ENCODE data around the gene PPIH. TPM values are rescaled to one million over a fixed set of nuclear protein-coding genes. Genes with fewer than 3 reads are reported as not detected.

PPIH gene
- total and polyA plus RNA-seq, 4 donors, result 7.9 to 16.3 (median 13.0) TPM

DNA sequence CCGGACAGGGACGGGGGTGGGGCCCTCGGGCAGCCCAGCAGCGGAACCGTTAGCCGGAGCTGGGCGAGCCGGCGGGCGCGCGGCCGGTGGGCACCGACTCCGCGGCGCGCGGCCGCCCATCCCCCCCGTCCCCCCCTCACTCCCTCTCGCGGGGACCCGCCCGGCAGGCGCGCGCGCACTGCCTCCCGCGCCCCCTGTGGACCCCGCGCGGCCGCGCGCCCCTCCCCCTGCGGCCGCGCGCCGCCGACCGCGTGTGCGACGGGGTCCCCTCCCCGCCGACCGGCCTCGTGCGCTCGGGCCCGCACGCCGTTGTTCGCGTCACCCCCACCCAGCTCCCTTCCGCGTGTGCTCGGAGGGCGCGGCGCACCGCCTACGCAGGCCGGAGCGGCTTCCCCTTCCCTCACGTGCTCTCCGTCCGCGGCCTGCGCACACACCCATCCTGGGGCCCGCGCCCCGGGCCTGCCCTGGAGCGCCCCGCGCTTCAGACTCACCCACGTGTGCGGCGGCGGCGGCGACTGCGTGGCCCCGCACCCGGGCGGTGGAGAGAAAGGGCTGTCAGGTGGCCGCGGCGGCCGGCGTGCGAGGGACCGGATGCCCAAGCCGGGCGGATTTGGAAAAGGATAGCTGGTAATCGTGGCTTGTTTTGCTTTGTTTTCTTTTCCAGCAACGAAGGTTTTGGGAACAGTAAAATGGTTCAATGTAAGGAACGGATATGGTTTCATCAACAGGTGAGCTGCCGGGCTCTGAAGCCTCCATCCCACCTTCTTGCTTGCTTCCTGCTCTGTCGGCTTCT lies 24.7 kb downstream of the PPIH start:
- WGBS, result under 1% methylated on average over 103 of the region's 103 CpGs
- DNase-seq (ENCODE audit: low spot score), result peak; percentile 72

DNA sequence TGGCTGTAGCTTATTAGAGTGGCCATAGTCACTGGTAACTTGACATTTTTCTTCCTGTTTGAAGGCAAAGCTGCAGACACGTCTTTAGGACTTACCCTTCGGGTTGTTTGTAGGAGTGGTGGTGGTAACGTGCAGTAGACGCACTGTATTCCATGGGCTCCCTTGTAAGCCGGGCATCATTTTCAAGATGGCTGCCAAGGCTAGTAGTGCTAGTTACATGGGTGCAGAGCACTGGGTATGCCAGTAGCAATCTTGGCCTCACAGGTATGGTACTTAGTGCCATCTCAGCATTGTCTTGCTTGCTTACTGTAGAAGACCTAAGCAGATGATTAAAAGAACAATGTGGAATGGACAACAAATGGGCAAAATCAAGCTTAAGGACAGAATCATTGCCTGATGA lies 25.9 kb downstream of the PPIH start:
- Histone ChIP-seq H3K4me3 (ENCODE audit: low read depth in 1 of 3, low read length in 3 of 3) (peak overlapping the region in 1 of 3 donors; percentile 71), H3K27ac (ENCODE audit: low read depth in 1 of 2, low read length in 2 of 2) (no peak overlapping the region), H3K36me3 (ENCODE audit: control insufficient read depth in 4 of 4, insufficient read depth in 3 of 4, low read depth in 1 of 4, low read length in 3 of 4) (peaks cover 0 to 8% (median 0%) of the 10 kb centered on the region in 4 donors), H3K4me1 (ENCODE audit: control insufficient read depth in 4 of 4, insufficient read depth in 4 of 4, low read length in 3 of 4) (peaks cover 8 to 42% (median 31%) of the 10 kb centered on the region in 4 donors), H3K9ac (ENCODE audit: low read depth in 1 of 2, low read length in 2 of 2) (no peak overlapping the region), H3K9me3 (ENCODE audit: control insufficient read depth in 4 of 4, low read length in 3 of 4) (no peaks in the 10 kb centered on the region), H3K27me3 (ENCODE audit: control insufficient read depth in 4 of 4, insufficient read depth in 4 of 4, low read length in 3 of 4) (no peaks in the 10 kb centered on the region)
- peak; percentile 42 for DNase-seq (ENCODE audit: low spot score)
- TF ChIP-seq FOXA1 (IDR thresholded peaks at IDR 0.05) (no peak), FOXA2 (IDR thresholded peaks at IDR 0.05) (no peak), TAF1 (conservative IDR thresholded peaks at IDR 0.05) (no peak), GABPA (IDR thresholded peaks at IDR 0.05 in 1 of 2, conservative IDR thresholded peaks at IDR 0.05 in 1 of 2) (no peak)
- TF ChIP-seq, protein P1, sequence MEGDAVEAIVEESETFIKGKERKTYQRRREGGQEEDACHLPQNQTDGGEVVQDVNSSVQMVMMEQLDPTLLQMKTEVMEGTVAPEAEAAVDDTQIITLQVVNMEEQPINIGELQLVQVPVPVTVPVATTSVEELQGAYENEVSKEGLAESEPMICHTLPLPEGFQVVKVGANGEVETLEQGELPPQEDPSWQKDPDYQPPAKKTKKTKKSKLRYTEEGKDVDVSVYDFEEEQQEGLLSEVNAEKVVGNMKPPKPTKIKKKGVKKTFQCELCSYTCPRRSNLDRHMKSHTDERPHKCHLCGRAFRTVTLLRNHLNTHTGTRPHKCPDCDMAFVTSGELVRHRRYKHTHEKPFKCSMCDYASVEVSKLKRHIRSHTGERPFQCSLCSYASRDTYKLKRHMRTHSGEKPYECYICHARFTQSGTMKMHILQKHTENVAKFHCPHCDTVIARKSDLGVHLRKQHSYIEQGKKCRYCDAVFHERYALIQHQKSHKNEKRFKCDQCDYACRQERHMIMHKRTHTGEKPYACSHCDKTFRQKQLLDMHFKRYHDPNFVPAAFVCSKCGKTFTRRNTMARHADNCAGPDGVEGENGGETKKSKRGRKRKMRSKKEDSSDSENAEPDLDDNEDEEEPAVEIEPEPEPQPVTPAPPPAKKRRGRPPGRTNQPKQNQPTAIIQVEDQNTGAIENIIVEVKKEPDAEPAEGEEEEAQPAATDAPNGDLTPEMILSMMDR (IDR thresholded peaks at IDR 0.05; ENCODE audit: low read depth, low read length, missing input control), result no peak
- TF ChIP-seq, protein P2, sequence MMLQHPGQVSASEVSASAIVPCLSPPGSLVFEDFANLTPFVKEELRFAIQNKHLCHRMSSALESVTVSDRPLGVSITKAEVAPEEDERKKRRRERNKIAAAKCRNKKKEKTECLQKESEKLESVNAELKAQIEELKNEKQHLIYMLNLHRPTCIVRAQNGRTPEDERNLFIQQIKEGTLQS (IDR thresholded peaks at IDR 0.05), result no peak
- WGBS, result 70% methylated on average over 5 of the region's 5 CpGs

More for the DNA sequence above, 24.7 kb downstream of the PPIH start:
- Histone ChIP-seq H3K27ac (ENCODE audit: low read depth in 1 of 2, low read length in 2 of 2) (peak overlapping the region; percentile 68 to 95), H3K9me3 (ENCODE audit: control insufficient read depth in 4 of 4, low read length in 3 of 4) (no peaks in the 10 kb centered on the region), H3K36me3 (ENCODE audit: control insufficient read depth in 4 of 4, insufficient read depth in 3 of 4, low read depth in 1 of 4, low read length in 3 of 4) (peaks cover 0 to 8% (median 0%) of the 10 kb centered on the region in 4 donors), H3K4me3 (ENCODE audit: low read depth in 1 of 3, low read length in 3 of 3) (peak overlapping the region; percentile 71 to 95 (median 74)), H3K9ac (ENCODE audit: low read depth in 1 of 2, low read length in 2 of 2) (peak overlapping the region; percentile 48 to 61), H3K4me1 (ENCODE audit: control insufficient read depth in 4 of 4, insufficient read depth in 4 of 4, low read length in 3 of 4) (peaks cover 6 to 42% (median 31%) of the 10 kb centered on the region in 4 donors), H3K27me3 (ENCODE audit: control insufficient read depth in 4 of 4, insufficient read depth in 4 of 4, low read length in 3 of 4) (no peaks in the 10 kb centered on the region)
- TF ChIP-seq EGR1 (IDR thresholded peaks at IDR 0.05; ENCODE audit: low read depth in 2 of 2), result peak; percentile 63 to 87
- TF ChIP-seq, protein P3, sequence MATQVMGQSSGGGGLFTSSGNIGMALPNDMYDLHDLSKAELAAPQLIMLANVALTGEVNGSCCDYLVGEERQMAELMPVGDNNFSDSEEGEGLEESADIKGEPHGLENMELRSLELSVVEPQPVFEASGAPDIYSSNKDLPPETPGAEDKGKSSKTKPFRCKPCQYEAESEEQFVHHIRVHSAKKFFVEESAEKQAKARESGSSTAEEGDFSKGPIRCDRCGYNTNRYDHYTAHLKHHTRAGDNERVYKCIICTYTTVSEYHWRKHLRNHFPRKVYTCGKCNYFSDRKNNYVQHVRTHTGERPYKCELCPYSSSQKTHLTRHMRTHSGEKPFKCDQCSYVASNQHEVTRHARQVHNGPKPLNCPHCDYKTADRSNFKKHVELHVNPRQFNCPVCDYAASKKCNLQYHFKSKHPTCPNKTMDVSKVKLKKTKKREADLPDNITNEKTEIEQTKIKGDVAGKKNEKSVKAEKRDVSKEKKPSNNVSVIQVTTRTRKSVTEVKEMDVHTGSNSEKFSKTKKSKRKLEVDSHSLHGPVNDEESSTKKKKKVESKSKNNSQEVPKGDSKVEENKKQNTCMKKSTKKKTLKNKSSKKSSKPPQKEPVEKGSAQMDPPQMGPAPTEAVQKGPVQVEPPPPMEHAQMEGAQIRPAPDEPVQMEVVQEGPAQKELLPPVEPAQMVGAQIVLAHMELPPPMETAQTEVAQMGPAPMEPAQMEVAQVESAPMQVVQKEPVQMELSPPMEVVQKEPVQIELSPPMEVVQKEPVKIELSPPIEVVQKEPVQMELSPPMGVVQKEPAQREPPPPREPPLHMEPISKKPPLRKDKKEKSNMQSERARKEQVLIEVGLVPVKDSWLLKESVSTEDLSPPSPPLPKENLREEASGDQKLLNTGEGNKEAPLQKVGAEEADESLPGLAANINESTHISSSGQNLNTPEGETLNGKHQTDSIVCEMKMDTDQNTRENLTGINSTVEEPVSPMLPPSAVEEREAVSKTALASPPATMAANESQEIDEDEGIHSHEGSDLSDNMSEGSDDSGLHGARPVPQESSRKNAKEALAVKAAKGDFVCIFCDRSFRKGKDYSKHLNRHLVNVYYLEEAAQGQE (IDR thresholded peaks at IDR 0.05), result no peak

DNA sequence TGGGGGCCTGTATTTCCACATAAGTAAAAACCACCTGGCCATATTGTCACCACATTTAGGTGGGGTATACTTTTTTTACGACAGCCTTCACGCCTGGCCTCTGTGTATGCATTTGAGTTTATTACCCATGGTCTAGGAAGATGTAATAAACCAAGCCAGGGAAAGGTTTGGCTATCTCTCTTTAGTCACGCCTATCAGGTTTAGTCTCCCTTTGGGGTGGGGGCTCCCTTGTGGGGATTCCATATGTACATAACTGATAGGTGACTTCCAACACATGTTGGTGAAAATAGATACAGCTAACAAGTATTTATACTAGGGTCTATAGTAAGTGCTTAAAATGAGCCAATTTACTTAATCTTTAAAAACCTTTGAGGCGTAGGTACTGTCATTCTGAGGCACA lies 28.2 kb downstream of the PPIH start:
- 84% methylated on average over 4 of the region's 4 CpGs for WGBS
- Histone ChIP-seq H3K4me1 (ENCODE audit: control insufficient read depth in 4 of 4, insufficient read depth in 4 of 4, low read length in 3 of 4) (peaks cover 7 to 37% (median 24%) of the 10 kb centered on the region in 4 donors), H3K9me3 (ENCODE audit: control insufficient read depth in 4 of 4, low read length in 3 of 4) (no peaks in the 10 kb centered on the region), H3K36me3 (ENCODE audit: control insufficient read depth in 4 of 4, insufficient read depth in 3 of 4, low read depth in 1 of 4, low read length in 3 of 4) (peaks cover 0 to 8% (median 0%) of the 10 kb centered on the region in 4 donors), H3K27ac (ENCODE audit: low read depth in 1 of 2, low read length in 2 of 2) (no peak overlapping the region), H3K9ac (ENCODE audit: low read depth in 1 of 2, low read length in 2 of 2) (no peak overlapping the region), H3K4me3 (ENCODE audit: low read depth in 1 of 3, low read length in 3 of 3) (no peak overlapping the region), H3K27me3 (ENCODE audit: control insufficient read depth in 4 of 4, insufficient read depth in 4 of 4, low read length in 3 of 4) (no peaks in the 10 kb centered on the region)
- peak; percentile 40 for DNase-seq (ENCODE audit: low spot score)
- TF ChIP-seq GABPA (IDR thresholded peaks at IDR 0.05 in 1 of 2, conservative IDR thresholded peaks at IDR 0.05 in 1 of 2) (no peak), NR2F2 (IDR thresholded peaks at IDR 0.05) (no peak), YY1 (IDR thresholded peaks at IDR 0.05) (no peak), JUND (IDR thresholded peaks at IDR 0.05) (no peak), FOXA1 (IDR thresholded peaks at IDR 0.05) (no peak), RXRA (IDR thresholded peaks at IDR 0.05) (no peak), EGR1 (IDR thresholded peaks at IDR 0.05; ENCODE audit: low read depth in 2 of 2) (no peak), TAF1 (conservative IDR thresholded peaks at IDR 0.05) (no peak), FOXA2 (IDR thresholded peaks at IDR 0.05) (no peak), HNF4G (IDR thresholded peaks at IDR 0.05) (no peak), RAD21 (IDR thresholded peaks at IDR 0.05) (no peak)
- TF ChIP-seq, protein P2 (IDR thresholded peaks at IDR 0.05), result no peak
- TF ChIP-seq, protein P4, sequence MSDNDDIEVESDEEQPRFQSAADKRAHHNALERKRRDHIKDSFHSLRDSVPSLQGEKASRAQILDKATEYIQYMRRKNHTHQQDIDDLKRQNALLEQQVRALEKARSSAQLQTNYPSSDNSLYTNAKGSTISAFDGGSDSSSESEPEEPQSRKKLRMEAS (IDR thresholded peaks at IDR 0.05), result no peak
- TF ChIP-seq, protein P5, sequence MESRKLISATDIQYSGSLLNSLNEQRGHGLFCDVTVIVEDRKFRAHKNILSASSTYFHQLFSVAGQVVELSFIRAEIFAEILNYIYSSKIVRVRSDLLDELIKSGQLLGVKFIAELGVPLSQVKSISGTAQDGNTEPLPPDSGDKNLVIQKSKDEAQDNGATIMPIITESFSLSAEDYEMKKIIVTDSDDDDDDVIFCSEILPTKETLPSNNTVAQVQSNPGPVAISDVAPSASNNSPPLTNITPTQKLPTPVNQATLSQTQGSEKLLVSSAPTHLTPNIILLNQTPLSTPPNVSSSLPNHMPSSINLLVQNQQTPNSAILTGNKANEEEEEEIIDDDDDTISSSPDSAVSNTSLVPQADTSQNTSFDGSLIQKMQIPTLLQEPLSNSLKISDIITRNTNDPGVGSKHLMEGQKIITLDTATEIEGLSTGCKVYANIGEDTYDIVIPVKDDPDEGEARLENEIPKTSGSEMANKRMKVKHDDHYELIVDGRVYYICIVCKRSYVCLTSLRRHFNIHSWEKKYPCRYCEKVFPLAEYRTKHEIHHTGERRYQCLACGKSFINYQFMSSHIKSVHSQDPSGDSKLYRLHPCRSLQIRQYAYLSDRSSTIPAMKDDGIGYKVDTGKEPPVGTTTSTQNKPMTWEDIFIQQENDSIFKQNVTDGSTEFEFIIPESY (IDR thresholded peaks at IDR 0.05), result no peak

All from liver (tissue), 9 donors.